Measurements from ENCODE around the gene CDH23.

The CDH23 gene

DNA sequence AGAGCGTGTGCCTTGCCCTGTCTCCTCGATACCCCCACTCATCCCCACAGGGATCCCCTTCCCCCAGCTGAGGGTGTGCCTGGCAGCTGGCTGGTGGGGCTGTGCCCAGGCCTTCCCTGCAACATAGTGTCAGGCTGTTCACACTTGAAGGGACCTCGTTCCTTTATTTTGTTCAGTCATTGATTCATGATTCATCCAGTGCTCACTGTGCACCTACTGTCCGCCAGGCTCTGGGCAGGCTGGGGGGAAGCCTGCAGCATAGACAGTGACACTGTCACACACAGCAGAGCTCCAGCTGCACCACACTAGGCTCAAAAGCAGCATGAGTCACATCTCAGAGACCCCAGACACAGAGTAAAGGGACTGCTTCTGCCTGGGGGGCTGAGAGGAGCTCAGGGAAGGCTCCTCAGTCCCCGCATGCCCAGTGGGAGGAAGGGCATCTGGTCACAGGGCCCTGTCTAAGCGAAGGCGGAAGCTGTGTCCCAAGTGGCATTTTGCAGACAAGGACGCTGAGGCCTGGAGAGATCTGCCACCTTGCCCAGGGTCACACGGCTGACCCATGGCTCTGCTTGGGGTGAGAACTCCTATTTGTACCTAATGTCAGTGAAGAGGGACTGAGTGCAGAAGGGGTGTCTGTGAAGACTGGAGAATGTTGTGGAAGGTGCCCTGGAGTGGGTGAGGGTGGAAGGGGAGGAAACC, 27.9 kb downstream of the CDH23 start:
- peaks cover 3% of the 10 kb centered on the region for H3K27me3 ChIP-seq (replicated peaks; ENCODE audit: control insufficient read depth, insufficient read depth, low read length)
- H3K4me3 ChIP-seq (replicated peaks; ENCODE audit: low read depth, low read length): no peak overlapping the region
- no peaks in the 10 kb centered on the region for H3K36me3 ChIP-seq (ENCODE audit: control insufficient read depth, insufficient read depth, low read length)
- DNase-seq (ENCODE audit: extremely low read depth, insufficient read length): no peak
- TF ChIP-seq CTCF (IDR thresholded peaks at IDR 0.05; ENCODE audit: insufficient read depth, low read length, poor library complexity, severe bottlenecking): no peak

DNA sequence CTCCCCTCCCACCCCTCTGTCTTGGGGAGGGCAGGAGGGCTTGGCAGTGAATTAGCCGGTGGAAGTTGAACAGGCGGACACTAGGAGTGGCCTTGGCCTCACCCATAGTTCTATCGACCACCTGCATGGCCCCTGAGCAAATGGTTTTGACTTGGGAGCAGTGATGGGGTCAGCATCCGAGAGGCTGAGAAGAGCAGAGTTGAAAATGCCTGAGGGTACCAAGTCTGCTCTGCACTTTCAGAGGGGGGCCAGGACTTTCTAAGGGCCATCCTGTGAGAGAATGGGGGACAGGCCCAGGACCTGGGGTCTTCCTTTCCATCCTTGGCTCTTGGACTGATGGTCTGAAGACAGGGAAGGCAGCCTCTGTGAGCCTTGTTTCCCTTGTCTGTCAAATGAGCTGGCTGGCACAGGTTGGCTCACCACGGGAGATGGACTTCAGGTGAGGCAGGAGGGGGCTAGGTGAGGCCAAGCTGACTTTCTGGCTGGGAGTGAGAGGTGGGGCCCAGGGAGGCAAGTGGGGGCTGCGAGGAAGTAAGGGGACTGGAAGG, 29.4 kb downstream of the CDH23 start:
- Histone ChIP-seq H3K36me3 (ENCODE audit: control insufficient read depth, insufficient read depth, low read length) (no peaks in the 10 kb centered on the region), H3K4me3 (replicated peaks; ENCODE audit: low read depth, low read length) (no peak overlapping the region), H3K27me3 (replicated peaks; ENCODE audit: control insufficient read depth, insufficient read depth, low read length) (peaks cover 3% of the 10 kb centered on the region)
- DNase-seq (ENCODE audit: extremely low read depth, insufficient read length): no peak
- TF ChIP-seq CTCF (IDR thresholded peaks at IDR 0.05; ENCODE audit: insufficient read depth, low read length, poor library complexity, severe bottlenecking): no peak

DNA sequence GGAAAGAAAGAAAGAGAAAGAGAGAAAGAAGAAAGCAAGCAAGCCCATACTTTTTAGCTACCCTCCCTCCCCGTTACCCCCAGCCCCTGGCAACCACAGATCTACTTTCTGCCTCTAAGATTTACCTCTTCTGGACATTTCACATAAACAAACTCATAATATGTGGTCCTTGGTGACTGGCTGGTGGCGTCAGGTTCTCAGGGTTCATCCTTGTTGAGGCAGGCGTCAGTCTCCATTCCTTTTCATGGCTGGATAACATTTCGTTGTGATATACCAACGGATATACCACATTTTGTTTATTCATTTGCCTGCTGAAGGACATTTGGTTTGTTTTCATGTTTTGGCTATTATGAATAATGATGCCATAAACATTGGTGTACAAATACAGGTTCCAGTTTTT, 30.5 kb downstream of the CDH23 start:
- Histone ChIP-seq H3K27me3 (replicated peaks; ENCODE audit: control insufficient read depth, insufficient read depth, low read length) (peaks cover 1% of the 10 kb centered on the region), H3K36me3 (ENCODE audit: control insufficient read depth, insufficient read depth, low read length) (no peaks in the 10 kb centered on the region), H3K4me3 (replicated peaks; ENCODE audit: low read depth, low read length) (no peak overlapping the region)
- no peak for DNase-seq (ENCODE audit: extremely low read depth, insufficient read length)
- no peak for TF ChIP-seq CTCF (IDR thresholded peaks at IDR 0.05; ENCODE audit: insufficient read depth, low read length, poor library complexity, severe bottlenecking)

DNA sequence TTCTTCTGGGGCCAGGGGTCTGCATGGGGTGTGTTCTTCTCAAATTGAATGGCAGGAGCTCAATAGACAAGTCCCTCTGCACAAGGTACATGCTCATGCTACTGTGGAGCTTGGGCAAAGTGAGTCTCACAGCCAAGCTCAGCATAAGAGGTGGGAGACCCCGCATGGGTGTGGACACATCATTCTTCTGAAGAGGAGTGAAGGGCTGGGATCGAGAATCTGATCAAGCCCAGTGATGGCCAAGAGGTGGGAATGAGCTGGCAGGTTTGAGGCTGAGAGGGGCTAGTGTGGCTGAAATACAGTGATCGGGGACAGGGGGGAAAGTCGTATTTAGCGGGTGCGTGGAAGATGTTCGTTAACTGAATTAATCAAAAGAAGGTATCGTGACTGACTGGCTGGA, 32.6 kb downstream of the CDH23 start:
- Histone ChIP-seq H3K36me3 (ENCODE audit: control insufficient read depth, insufficient read depth, low read length) (no peaks in the 10 kb centered on the region), H3K4me3 (replicated peaks; ENCODE audit: low read depth, low read length) (no peak overlapping the region), H3K27me3 (replicated peaks; ENCODE audit: control insufficient read depth, insufficient read depth, low read length) (peaks cover 1% of the 10 kb centered on the region)
- no peak for TF ChIP-seq CTCF (IDR thresholded peaks at IDR 0.05; ENCODE audit: insufficient read depth, low read length, poor library complexity, severe bottlenecking)
- DNase-seq (ENCODE audit: extremely low read depth, insufficient read length): no peak

DNA sequence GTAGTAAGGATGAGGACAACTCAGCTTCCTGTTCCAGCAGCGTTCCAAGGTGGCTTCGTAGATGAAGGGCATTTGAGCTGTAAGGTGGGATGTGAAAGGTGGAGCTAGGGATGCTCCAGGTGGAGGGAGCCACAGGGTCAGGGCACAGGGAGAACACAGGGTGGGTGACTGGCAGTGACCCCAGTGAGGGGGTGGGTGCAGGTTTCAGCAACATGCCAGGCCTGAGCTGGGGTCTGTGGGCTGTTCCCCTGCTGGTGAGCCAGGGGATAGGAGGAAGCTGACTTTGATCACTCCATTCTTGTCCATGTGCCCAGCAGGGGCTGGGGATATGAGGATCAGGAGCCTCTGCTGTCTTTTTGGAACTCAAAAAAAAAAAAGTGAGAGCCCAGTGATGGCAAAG, 33.2 kb downstream of the CDH23 start:
- Histone ChIP-seq H3K36me3 (ENCODE audit: control insufficient read depth, insufficient read depth, low read length) (no peaks in the 10 kb centered on the region), H3K27me3 (replicated peaks; ENCODE audit: control insufficient read depth, insufficient read depth, low read length) (peaks cover under 1% of the 10 kb centered on the region), H3K4me3 (replicated peaks; ENCODE audit: low read depth, low read length) (no peak overlapping the region)
- no peak for DNase-seq (ENCODE audit: extremely low read depth, insufficient read length)
- peak; percentile 20 for TF ChIP-seq CTCF (IDR thresholded peaks at IDR 0.05; ENCODE audit: insufficient read depth, low read length, poor library complexity, severe bottlenecking)
